GM21447 (cell line): ENCODE results near the gene BABAM2.
"Not testable (repeated sequence)": the region's sequence is repeated elsewhere in the genome, so short reads cannot be mapped to it uniquely, and the experiment has no call there.

Experiments used
- ATAC-seq: cut with Tn5 transposase; IDR thresholded peaks from one replicate; pipeline ENCODE4 v1.9.1; 2021; ENCODE audit not compliant: unreplicated experiment

The BABAM2 gene

GRCh38 chr2:28365158-28365557 is 474.6 kb downstream of the BABAM2 start:
- no peak for ATAC-seq

- ATAC-seq: no peak
These were observed 475.6 kb downstream of the BABAM2 start for GRCh38 chr2:28366149-28366495.

- ATAC-seq: no peak
These were observed 476.2 kb downstream of the BABAM2 start for GRCh38 chr2:28366496-28367282.

GRCh38 chr2:28367667-28368356 is 477.3 kb downstream of the BABAM2 start:
- no peak for ATAC-seq

- no peak for ATAC-seq
These were observed 477.8 kb downstream of the BABAM2 start for GRCh38 chr2:28368357-28368798.

GRCh38 chr2:28369358-28369757 is 478.8 kb downstream of the BABAM2 start:
- ATAC-seq: no peak

GRCh38 chr2:28370354-28370753 is 479.8 kb downstream of the BABAM2 start:
- no peak for ATAC-seq

- ATAC-seq: not testable (repeated sequence)
These were observed 481.2 kb downstream of the BABAM2 start for GRCh38 chr2:28371728-28372127.

- no peak for ATAC-seq
These were observed 483.3 kb downstream of the BABAM2 start for GRCh38 chr2:28373854-28374253.

GRCh38 chr2:28374331-28374730 is 483.8 kb downstream of the BABAM2 start:
- no peak for ATAC-seq

- ATAC-seq: no peak
These were observed 484.7 kb downstream of the BABAM2 start for GRCh38 chr2:28375236-28375635.

GRCh38 chr2:28375742-28376631 is 485.5 kb downstream of the BABAM2 start:
- no peak for ATAC-seq

GRCh38 chr2:28377195-28377816 is 486.8 kb downstream of the BABAM2 start:
- ATAC-seq: no peak

- no peak for ATAC-seq
These were observed 487.6 kb downstream of the BABAM2 start for GRCh38 chr2:28377984-28378678.

GRCh38 chr2:28378679-28379584 is 488.4 kb downstream of the BABAM2 start:
- no peak for ATAC-seq

- ATAC-seq: no peak
These were observed 489.7 kb downstream of the BABAM2 start for GRCh38 chr2:28380219-28380618.

GRCh38 chr2:28381225-28382180 is 491.0 kb downstream of the BABAM2 start:
- ATAC-seq: no peak

- ATAC-seq: no peak
These were observed 492.2 kb downstream of the BABAM2 start for GRCh38 chr2:28382755-28383154.
